Measurements from ENCODE around the gene SNURF.

GRCh38 chr15:24971772-24972171 is 17.0 kb downstream of the SNURF start:
- no peak for TF ChIP-seq CTCF (IDR thresholded peaks at IDR 0.05)
- TF ChIP-seq POLR2A (IDR thresholded peaks at IDR 0.05): no peak

Measured in lower leg skin (tissue), 3 donors.